PC-9 (cell line): ENCODE data around the gene PPP1R9B. TPM values are rescaled to one million over a fixed set of nuclear protein-coding genes. Genes with fewer than 3 reads are reported as not detected.

ENCODE experiments used
- BruUV-seq: library from RNA; stranded (reverse); fragments of 400-500 nt; replicated peaks from 2 replicates; lab custom pipeline; 2021; lab: Mats Ljungman, UMichigan
- CTCF ChIA-PET: fragments of 300-600 bp; sonication (Branson Sonifier 250); formaldehyde crosslinking; loops from one replicate; lab custom pipeline; 2022; ENCODE audit warnings: antibody characterized with exemption; lab: Charles Lee
- POLR2A ChIA-PET: fragments of 300-600 bp; sonication (Branson Sonifier 250); formaldehyde crosslinking; loops from one replicate; lab custom pipeline; 2022; ENCODE audit warnings: antibody characterized with exemption; ENCODE audit not compliant: unreplicated experiment; lab: Charles Lee
- DNase-seq, 2 experiments: peaks; one replicate each; pipeline versions ENCODE4 v3.0.0 to v3.0.0-alpha.2; 2015 to 2022; ENCODE audit warnings: mixed read lengths in 1 of 2
- H2AFZ ChIP-seq: fragments of 200-600 bp; sonication (generic); 2 replicates; pipeline ENCODE4 v1.8.1; 2017; ENCODE audit warnings: antibody characterized with exemption
- H3F3A ChIP-seq: fragments of 200-600 bp; sonication (generic); 2 replicates; pipeline ENCODE4 v1.8.1; 2017; ENCODE audit warnings: antibody characterized with exemption, mild to moderate bottlenecking, low read depth; ENCODE audit not compliant: insufficient read depth
- H3K27ac ChIP-seq: fragments of 200-600 bp; sonication (generic); 2 replicates; pipeline ENCODE4 v1.6.1; 2016; ENCODE audit warnings: mixed run types
- H3K27me3 ChIP-seq: fragments of 200-600 bp; sonication (generic); 2 replicates; pipeline ENCODE4 v1.6.1; 2016; ENCODE audit warnings: low read depth, mixed run types; ENCODE audit not compliant: insufficient read depth
- H3K36me3 ChIP-seq: fragments of 200-600 bp; sonication (generic); 2 replicates; pipeline ENCODE4 v1.6.1; 2016; ENCODE audit warnings: low read depth, mixed run types
- H3K4me1 ChIP-seq: fragments of 200-600 bp; sonication (generic); replicated peaks from 2 replicates; pipeline ENCODE4 v1.6.1; 2016; ENCODE audit warnings: mixed run types; ENCODE audit not compliant: insufficient read depth
- H3K4me2 ChIP-seq: fragments of 200-600 bp; sonication (generic); 2 replicates; pipeline ENCODE4 v1.6.1; 2017; ENCODE audit warnings: mixed run types
- H3K4me3 ChIP-seq: fragments of 200-600 bp; sonication (generic); 2 replicates; pipeline ENCODE4 v1.6.1; 2016; ENCODE audit warnings: mixed run types
- H3K79me2 ChIP-seq: fragments of 200-600 bp; sonication (generic); 2 replicates; pipeline ENCODE4 v1.6.1; 2017; ENCODE audit warnings: low read depth, mixed run types
- H3K9me2 ChIP-seq: fragments of 200-600 bp; sonication (generic); 2 replicates; pipeline ENCODE4 v1.8.1; 2017; ENCODE audit warnings: mild to moderate bottlenecking; ENCODE audit not compliant: insufficient read depth
- H3K9me3 ChIP-seq: fragments of 200-600 bp; sonication (generic); 2 replicates; pipeline ENCODE4 v1.8.1; 2016; ENCODE audit warnings: low read depth; ENCODE audit not compliant: insufficient read depth
- H4K20me1 ChIP-seq: fragments of 200-600 bp; sonication (generic); 2 replicates; pipeline ENCODE4 v1.8.1; 2017; ENCODE audit not compliant: insufficient read depth
- CTCF ChIP-seq: fragments of 200-600 bp; sonication (generic); conservative IDR thresholded peaks from 2 replicates; pipeline ENCODE4 v1.6.1; 2017; ENCODE audit warnings: mixed run types, antibody characterized with exemption, mild to moderate bottlenecking, moderate library complexity
- EZH2 ChIP-seq: fragments of 200-600 bp; sonication (generic); IDR thresholded peaks from 2 replicates; pipeline ENCODE4 v1.8.0; 2017; ENCODE audit warnings: antibody characterized with exemption, low read depth
- intact Hi-C: fragments of 100-400 bp; cut with micrococcal nuclease; formaldehyde crosslinking; loops from one replicate; pipeline ENCODE4 v1.10.0; 2022; ENCODE audit not compliant: unreplicated experiment
- total RNA-seq: library from RNA; stranded (reverse); gene quantifications from 2 replicates; pipeline ENCODE4 v1.2.3, GENCODE V29; 2021

Gene PPP1R9B
- total RNA-seq, 1 experiment from 2014 or later, result 35.8 TPM

GRCh38 chr17:50145532-50146229 is 4.8 kb downstream of the PPP1R9B start:
- Histone ChIP-seq H3K27ac (no peak overlapping the region), H3K79me2 (peaks cover 56% of the 10 kb centered on the region), H2AFZ (no peak overlapping the region), H3K27me3 (no peaks in the 10 kb centered on the region), H3K36me3 (peaks cover 29% of the 10 kb centered on the region; the same call in 1 of the 2 replicates), H3F3A (peaks cover 25% of the 10 kb centered on the region), H3K9me3 (no peaks in the 10 kb centered on the region), H3K4me1 (peaks cover 48% of the 10 kb centered on the region), H3K9me2 (no peaks in the 10 kb centered on the region), H3K4me3 (no peak overlapping the region), H3K4me2 (peak overlapping the region; percentile 95), H4K20me1 (peaks cover 58% of the 10 kb centered on the region)
- no peak for DNase-seq
- intact Hi-C loops, result loop anchor here (2.0 kb wide), 1 partner anchor 51 kb away; the partner anchor contains the start of gene PDK2
- TF ChIP-seq CTCF (no peak), EZH2 (no peak)
- ChIA-PET POLR2A (interaction anchor here (0.5 to 0.6 kb wide), 4 partner anchors 10 to 259 kb away, joined by 3 to 6 read pairs (median 5); no protein-coding TSS in a partner anchor), CTCF (interaction anchor here (0.6 kb wide), 1 partner anchor 143 kb away, joined by 5 read pairs; no protein-coding TSS in a partner anchor)
- BruUV-seq, result no TSS peak

- Histone ChIP-seq H3K4me2 (peak overlapping the region; percentile 95), H3K4me3 (no peak overlapping the region), H4K20me1 (peaks cover 61% of the 10 kb centered on the region), H3K9me2 (no peaks in the 10 kb centered on the region), H3F3A (peaks cover 25% of the 10 kb centered on the region), H3K4me1 (peaks cover 48% of the 10 kb centered on the region), H3K36me3 (peaks cover 29% of the 10 kb centered on the region; the same call in 1 of the 2 replicates), H2AFZ (no peak overlapping the region), H3K9me3 (no peaks in the 10 kb centered on the region), H3K27me3 (no peaks in the 10 kb centered on the region), H3K27ac (no peak overlapping the region), H3K79me2 (peaks cover 49% of the 10 kb centered on the region)
- peak; percentile 83 to 85 for DNase-seq
- TF ChIP-seq CTCF (no peak), EZH2 (no peak)
- ChIA-PET POLR2A (interaction anchor here (0.5 to 0.6 kb wide), 3 partner anchors 17 to 258 kb away, joined by 3 to 6 read pairs (median 6); no protein-coding TSS in a partner anchor), CTCF (interaction anchor here (0.6 kb wide), 1 partner anchor 144 kb away, joined by 5 read pairs; no protein-coding TSS in a partner anchor)
- intact Hi-C loops, result loop anchor here (2.0 kb wide), 1 partner anchor 50 kb away; the partner anchor contains the start of gene PDK2
- BruUV-seq, result no TSS peak
Measured at GRCh38 chr17:50144845-50145531, 5.5 kb downstream of the PPP1R9B start.

DNA sequence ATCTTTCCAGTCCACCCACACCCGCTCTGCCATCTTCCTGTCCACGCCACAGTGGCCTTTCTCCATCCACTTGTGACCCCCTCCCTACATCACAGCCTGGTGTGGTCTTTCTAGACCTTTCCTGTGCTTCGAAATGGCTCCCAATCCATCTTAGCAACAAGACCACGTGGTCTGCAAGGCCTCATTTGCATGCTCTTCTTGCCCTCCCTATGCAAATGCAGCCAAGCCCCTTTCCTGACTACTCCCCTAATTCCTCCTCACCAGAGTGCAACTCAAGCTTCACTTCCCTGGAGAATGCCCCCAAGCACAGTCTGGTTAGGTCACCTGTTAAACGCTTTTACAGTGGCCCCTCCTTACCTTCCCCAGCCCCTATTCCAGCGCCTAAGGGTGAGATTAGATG is 6.1 kb downstream of the PPP1R9B start:
- Histone ChIP-seq H3K9me2 (no peaks in the 10 kb centered on the region), H3K4me3 (no peak overlapping the region), H3K27ac (no peak overlapping the region), H3K27me3 (no peaks in the 10 kb centered on the region), H3K4me2 (peak overlapping the region; percentile 95), H3K36me3 (peaks cover 33% of the 10 kb centered on the region), H3K4me1 (peaks cover 48% of the 10 kb centered on the region), H4K20me1 (peaks cover 66% of the 10 kb centered on the region), H3K9me3 (no peaks in the 10 kb centered on the region), H3F3A (peaks cover 25% of the 10 kb centered on the region), H2AFZ (no peak overlapping the region), H3K79me2 (peaks cover 43% of the 10 kb centered on the region)
- TF ChIP-seq EZH2, result no peak
- no peak for TF ChIP-seq CTCF
- ChIA-PET POLR2A (no interaction called here), CTCF (no interaction called here)
- no peak for DNase-seq
- BruUV-seq, result no TSS peak
- intact Hi-C loops, result loop anchor here (2.0 kb wide), 1 partner anchor 50 kb away; the partner anchor contains the start of gene PDK2
